IPS-NIHi7 (cell line): ENCODE measurements around the gene HSPB2.

Experiments
- DNase-seq: peaks from one replicate; pipeline ENCODE4 v3.0.0; 2012; ENCODE audit warnings: mixed read lengths; ENCODE audit errors: extremely low spot score

Gene HSPB2

DNA sequence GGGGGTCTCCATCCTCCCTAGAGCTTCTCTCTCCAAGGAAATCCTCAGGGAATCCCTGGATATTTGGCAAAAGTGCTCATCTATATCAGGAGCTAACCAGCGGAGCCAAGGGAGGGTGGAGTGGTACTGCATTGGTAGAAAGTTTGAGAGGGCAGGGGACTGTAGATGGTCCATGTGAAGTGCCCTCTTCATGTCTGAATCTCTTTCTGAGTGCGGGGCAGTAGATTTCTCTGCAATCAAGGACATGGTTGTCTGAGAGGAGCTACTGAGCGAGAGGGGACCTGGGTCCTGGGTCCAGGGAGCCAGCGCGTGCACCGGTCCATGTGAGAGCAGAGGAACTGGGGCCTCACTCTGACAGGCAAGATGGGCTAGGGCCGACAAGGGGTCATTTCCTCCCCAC is 25.3 kb downstream of the HSPB2 start:
- no peak for DNase-seq

GRCh38 chr11:111938687-111939160 is 26.2 kb downstream of the HSPB2 start:
- DNase-seq: no peak

DNA sequence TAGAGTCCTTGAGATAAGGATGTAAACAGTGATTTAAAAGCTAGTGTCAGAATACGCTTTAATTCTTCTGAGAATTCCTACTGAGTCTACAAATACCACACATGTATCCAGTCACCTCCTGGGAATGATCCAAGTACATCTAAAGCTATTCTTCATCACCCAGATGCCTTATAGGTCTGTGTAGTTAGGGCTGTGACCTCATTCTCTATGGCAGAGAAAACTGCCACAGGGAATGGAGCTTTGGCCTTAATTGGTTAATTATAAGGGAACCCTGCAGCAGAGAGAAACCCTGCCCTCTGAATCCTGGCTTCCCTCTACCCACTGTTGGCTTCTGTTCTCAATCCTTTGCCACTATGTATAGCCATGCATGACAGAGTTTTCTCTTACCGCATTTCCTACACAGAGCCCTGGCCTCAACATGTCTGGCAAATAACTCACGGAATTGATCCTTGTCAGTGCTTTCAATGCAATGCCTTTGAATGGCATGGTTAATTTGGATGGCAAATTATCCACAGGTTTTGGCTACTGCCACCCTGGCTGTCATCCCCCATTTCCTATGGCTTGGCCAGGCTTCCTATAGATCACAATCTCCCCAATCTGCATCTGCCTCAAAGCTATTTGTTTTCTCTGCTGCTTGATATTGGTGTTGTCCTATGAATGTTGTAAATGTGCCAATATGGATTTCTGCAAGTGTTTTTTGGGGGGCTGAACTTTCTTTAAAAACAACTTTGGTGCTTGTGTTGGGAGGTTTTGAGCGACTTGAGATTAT is 27.5 kb downstream of the HSPB2 start:
- no peak for DNase-seq

GRCh38 chr11:111941963-111942362 is 29.4 kb downstream of the HSPB2 start:
- DNase-seq: no peak

DNA sequence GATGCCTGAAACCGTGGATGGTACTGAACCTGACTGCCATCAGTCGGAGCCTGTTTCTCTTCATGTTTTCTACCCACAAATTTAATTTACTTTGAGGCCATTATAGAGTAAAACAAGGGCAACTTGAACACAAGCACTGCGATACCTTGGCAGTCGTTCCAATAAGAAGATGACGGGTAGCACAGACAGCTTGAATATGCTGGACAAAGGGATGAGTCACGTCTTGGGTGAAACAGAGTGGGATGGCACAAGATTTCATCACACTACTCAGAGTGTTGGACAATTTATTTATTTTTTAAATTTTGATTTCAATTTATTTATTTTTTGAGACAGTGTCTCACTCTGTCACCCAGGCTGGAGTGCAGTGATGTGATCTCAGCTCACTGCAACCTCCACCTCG is 30.3 kb downstream of the HSPB2 start:
- no peak for DNase-seq

- DNase-seq: peak; percentile 31
These were observed 31.6 kb downstream of the HSPB2 start for GRCh38 chr11:111944139-111944538.

- no peak for DNase-seq
These were observed 32.1 kb downstream of the HSPB2 start for GRCh38 chr11:111944651-111945051.

DNA sequence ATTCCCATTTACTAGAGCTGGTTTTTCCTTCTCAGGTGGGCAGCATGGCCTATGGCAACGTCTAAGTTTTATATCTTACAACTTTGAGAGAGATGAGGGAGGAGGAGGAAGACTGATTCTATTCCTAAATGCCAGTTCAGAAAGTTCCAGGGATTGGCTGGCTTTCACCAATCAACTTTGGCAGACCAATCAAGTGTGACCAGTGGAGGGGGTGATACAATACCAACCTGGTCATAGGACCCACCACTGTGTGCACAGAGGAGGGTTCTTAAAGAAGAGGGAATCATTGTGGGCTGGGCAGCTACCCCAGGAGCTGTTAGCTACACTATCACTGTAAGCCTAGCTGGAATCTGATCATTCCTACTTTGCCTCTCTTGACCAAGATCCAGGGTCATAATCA is 32.7 kb downstream of the HSPB2 start:
- DNase-seq: no peak

GRCh38 chr11:111946499-111946898 is 34.0 kb downstream of the HSPB2 start:
- DNase-seq: no peak

GRCh38 chr11:111947143-111947542 is 34.6 kb downstream of the HSPB2 start:
- no peak for DNase-seq

DNA sequence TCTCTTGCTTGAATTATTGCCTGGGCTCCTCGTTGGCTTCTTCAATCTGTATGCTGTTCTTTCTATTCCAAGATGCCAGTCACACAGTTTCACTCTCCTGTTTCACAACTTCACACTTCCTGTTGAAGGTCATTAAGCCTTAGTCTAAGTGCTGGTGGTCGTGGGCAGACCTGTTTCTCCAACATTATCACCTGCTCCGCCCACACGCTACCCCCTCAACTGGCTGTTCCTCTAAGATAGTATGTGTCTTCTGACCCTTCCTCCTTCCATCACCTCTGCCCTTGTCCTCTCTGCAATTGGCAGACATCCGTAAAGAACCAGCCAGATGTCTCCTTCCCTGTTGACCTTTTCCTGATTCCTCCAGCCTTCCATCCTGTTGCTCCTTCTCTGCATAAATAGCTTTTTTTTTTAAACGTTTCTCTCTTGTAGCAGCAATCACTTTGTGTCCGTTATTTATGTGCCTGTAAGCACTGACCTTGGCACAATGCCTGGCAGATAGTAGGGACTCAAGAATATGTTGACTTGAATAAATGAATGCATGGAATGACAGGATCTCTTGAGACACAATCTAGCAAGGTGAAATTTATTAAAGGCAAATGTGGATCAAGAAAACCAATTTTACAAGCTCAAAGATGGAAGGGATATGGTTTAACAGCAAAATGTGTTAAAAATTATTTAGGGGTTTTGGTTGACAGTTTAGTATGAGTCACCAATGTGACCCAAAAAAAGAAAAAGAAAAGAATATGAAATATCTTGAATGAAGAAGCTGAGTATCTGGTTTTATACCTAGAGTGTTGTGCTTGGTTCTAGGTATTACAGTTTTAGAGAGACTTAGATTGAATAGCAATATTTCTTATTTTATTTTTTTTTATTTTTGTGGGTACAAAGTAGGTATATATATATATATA is 37.2 kb downstream of the HSPB2 start:
- DNase-seq: no peak

DNA sequence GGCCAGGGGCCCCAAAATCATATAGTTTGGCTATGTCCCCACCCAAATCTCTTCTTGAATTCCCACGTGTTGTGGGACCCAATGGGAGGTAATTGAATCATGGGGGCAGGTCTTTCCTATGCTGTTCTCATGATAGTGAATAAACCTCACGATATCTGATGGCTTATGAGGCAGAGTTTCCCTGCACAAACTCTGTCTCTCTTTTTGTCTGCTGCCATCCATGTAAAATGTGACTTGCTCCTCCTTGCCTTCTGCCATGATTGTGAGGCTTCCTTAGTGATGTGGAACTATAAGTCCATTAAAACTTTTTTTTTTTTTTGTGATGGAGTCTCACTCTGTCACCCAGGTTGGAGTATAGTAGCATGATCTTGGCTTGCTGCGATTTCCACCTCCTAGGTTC is 39.0 kb downstream of the HSPB2 start:
- DNase-seq: no peak

DNA sequence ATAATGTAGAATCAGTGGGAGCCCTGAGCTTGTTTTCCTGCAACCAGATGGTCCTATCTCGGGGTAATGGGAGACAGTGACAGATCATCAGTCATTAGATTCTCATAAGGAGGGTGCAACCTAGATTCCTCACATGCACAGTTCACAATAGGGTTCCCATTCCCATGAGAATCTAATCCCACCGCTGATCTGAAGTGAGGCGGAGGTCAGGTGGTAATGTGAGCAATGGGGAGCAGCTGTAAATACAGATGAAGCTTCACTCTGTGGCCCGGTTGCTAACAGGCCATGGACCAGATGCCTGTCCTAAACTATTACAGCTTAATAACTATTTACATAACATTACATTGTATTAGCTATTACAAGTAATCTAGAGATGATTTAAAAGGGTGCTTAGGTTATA is 41.6 kb downstream of the HSPB2 start:
- no peak for DNase-seq

DNA sequence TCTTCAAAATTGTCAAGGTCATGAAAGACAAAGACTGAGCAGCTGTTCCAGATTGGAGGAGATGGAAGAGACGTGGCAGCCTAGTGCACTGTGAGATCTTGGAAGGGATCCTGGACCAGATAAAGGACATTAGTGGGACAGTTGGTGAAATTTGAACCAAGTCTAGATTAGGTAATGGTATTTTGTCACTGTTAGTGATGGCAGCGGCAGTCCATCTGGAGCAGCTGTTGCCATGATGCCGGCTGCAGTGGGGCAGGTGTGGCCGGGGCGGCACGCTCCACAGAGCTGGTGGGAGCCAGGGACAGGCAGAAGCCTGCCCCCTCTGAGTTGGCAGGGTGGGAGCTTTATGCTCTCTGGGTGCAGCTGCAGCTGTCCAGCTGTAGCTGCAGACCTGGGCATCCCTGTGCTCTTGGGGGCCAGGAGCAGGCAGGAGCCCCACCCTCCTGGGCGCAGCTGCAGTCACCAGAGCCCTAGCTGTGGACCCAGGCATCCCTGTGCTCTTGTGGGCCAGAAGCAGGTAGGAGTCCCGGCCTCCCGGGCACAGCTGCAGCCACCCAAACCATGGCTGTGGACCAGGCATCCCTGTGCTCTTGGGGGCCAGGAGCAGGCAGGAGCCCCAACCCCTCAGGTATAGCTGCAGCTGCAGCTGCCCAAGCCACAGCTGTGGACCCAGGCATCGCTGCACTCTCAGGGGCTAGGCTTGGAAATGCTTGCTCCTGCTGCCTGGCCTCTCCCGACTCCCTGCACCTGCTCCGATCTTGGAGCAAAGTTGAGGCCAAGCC is 45.3 kb downstream of the HSPB2 start:
- DNase-seq: no peak

DNA sequence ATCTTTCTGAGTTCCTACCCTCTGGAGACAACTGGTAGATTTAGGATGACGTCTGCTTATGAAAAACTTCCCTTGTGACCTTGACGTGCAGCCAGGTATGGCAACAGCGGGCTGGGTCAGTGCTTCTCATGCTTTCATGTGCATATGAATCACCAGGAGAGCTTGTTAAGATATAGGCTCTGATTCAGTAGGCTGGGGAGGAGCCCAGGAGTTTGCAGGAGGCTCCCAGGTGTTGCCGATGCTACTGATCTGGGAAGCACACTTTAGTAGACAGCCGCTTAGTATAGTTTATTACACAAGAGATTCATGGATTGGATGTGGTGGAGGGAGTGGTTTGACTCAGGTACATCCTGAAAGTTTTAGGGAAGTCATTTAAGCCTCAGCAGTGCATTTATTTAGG is 48.4 kb downstream of the HSPB2 start:
- peak; percentile 64 for DNase-seq

- no peak for DNase-seq
These were observed 49.1 kb downstream of the HSPB2 start for GRCh38 chr11:111961389-111962300.
